Stimulated activated CD4-positive, alpha-beta T cell treated with anti-CD3 and anti-CD28 coated beads, Interleukin-1b, Interleukin-23, amount 100 ng/mL, for 24 hours (primary cell): ENCODE data around the gene CCDC138.

Source experiments
- DNase-seq, 4 experiments: peaks; one replicate each; pipeline ENCODE4 v3.0.0-alpha.2; 2020; ENCODE audit warnings: low read depth in 4 of 4, low spot score in 1 of 4

CCDC138 gene

GRCh38 chr2:108918156-108918874, 131.7 kb downstream of the CCDC138 start:
- DNase-seq: no peak

- DNase-seq: no peak
These were observed 132.4 kb downstream of the CCDC138 start for GRCh38 chr2:108918941-108919341.

GRCh38 chr2:108919571-108920373, 133.2 kb downstream of the CCDC138 start:
- no peak for DNase-seq

DNA sequence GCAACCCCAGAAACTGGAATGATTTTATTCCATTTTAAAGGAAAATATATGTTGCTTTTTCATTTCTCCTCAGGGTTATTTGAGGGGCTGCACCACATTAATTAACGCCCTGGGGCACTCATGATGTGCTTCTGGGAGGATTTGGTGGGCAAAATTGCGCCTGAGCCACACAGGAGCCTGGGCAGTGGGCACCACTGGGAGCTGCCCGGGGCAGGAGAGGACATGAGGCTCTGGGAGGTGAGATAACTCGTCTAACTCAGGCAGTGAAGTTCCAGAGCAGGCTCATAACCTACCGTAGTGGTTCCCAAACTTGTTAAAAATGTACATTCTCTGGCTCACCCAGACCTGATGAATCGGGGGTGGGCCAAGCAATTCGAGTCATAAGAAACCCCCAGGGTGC, 134.1 kb downstream of the CCDC138 start:
- DNase-seq: no peak

GRCh38 chr2:108921096-108922030, 134.8 kb downstream of the CCDC138 start:
- DNase-seq: no peak

DNA sequence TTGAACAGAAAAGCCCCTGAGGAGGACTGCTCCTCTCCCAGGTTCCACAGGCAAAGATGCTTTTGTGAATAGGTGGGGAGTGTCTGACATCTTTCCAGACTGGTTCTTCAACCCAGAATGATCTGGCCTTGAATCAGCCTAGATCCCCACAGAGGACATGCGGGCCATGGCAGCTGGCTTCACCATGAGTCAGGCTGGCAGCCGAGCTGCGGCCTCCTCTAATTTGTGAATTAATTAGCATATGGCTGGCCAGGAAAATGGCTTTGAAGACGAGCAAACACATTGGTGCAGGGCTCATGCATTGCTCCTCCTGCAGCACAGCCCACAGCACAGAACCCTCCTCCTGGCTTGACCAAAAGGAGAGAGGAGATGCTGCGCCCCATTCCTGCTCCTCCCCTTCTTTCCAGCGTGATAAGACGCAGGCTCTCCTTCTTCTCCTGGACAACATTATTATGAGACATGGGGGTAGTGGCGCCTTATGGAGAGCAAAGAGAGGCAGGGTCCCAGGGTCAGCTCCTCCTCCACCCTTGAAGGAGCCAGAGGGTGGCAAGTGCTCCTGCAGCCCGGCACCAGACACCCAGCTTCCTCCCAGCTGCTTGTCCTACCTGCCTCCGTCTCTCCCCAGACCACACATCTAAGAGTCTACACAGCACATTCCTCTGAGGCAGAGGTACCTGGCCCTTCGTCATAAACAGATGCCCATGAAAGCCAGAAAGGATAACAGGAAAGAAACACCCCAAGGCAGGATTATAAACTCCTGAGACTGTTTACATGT, 135.8 kb downstream of the CCDC138 start:
- no peak for DNase-seq

GRCh38 chr2:108923019-108923700, 136.6 kb downstream of the CCDC138 start:
- DNase-seq: no peak

DNA sequence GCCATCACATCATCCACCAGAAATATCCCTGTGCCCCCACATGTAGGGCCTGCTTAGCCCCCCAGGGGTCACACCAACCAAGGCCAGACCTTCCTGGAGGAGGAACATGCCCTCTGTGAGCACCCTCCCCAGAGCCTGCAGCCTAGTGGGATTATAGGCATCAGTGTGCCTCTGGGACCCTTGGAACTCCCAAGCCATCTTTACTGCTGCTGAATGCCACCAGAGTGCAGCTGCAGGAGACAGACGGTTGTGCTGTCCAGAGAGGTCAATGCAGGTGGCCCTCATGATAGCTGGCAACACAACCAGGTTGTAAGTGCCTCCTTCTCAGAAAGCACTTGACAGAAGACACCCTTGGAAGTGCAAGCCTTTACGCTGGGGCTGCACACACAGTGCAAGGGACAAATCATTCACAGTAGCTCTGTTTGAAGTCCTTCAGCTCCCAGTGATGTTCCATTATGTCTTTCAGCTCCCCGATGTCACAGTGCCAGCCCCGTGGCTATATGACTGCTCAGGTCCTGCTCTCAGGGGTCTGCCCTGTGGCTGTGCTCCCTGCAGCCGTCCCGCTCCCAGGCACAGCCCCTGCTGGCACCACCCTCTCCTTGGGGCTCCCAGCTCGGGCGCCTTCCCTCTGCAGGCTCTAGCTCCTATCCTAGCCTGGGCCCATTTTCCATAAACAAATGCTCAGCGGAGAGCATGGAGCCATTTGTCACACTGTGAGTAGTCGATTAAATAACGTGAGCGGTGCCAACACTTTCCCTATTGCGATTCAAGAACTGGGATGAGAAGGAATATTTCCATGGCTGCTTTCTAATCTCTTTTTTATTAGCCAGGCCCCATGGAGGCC, 137.4 kb downstream of the CCDC138 start:
- no peak for DNase-seq

DNA sequence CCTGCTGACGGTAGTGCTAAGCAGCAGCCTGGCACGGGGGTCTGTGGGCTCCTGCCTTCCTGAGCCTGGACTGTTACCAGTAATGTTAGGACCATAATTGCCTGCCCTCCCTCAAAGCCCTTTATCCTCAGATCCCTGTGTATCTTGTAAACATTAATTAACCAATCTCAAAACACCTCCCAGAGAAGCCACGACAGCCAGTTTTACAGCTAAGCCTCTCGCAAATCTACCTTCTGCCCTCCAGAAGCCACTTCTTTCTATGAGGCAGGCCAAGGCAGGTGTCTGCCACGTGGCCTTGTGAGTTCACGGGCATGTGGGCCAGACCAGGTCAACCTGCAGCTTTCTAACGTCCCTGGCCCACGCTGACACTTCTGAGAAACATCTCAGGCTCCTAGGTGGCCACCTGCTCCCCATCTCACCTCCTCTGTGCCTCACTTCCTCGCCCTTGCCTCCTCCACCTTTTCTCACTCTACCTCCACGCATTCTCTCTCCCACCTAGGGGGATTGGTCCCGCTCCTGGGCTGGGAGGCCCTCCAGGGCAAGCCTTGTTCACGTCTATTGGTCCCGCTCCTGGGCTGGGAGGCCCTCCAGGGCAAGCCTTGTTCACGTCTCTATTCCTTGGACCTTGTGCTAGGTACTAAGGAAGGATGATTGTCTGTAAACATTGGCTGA, 138.1 kb downstream of the CCDC138 start:
- DNase-seq: no peak

DNA sequence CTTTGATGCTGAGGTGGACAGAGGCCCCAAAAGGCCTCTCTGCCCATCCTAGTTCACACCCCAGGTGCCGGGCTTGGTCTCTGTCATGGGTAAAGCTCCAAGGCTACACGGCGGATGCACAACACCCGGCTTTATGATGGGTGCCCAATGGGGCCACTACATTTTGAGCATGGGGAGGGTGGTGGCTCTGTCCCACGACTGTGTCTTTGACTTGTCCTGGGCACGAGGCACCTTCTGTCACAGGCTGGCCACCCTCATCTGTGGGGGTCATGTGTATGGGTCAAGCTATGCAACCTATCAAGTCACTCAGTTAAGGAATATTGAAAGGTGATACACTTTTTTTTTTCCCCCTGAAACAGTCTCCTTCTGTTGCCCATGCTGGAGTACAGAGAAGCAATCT, 138.7 kb downstream of the CCDC138 start:
- DNase-seq: no peak

DNA sequence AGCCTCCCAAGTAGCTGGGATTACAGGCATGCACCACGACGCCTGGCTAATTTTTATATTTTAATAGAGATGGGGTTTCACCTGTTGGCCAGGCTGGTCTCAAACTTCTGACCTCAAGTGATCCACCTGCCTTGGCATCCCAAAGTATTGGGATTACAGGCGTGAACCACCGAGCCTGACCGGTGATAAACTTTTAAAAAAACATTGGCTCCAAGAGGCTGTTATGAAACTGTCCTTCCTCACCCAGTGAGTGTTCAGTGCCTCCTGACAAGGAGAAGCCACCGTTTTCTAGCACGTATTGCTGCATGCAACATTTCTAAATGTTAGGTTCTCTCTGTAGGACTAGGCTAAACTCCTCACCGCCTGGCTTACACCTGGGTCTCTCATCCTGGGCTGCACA, 139.2 kb downstream of the CCDC138 start:
- DNase-seq: no peak
